Mammary epithelial cell (primary cell): Measurements from ENCODE around the gene FUT6.

ENCODE experiments used
- EZH2 ChIP-seq: IDR thresholded peaks from 2 replicates; pipeline ENCODE4 v1.6.1; 2012; ENCODE audit warnings: low read length, inconsistent platforms, borderline replicate concordance
- TF ChIP-seq, protein P1 (sequence below), 2 donors: IDR thresholded peaks in 1 of 2; conservative IDR thresholded peaks in 1 of 2; 2 replicates each; pipeline ENCODE4 v1.5.1; 2011 to 2012; ENCODE audit warnings: inconsistent platforms in 2 of 2, low read length in 2 of 2, mild to moderate bottlenecking in 2 of 2, control low read depth in 1 of 2, low read depth in 1 of 2; ENCODE audit not compliant: insufficient read depth in 1 of 2; ENCODE audit errors: extremely low read depth in 1 of 2

DNA sequence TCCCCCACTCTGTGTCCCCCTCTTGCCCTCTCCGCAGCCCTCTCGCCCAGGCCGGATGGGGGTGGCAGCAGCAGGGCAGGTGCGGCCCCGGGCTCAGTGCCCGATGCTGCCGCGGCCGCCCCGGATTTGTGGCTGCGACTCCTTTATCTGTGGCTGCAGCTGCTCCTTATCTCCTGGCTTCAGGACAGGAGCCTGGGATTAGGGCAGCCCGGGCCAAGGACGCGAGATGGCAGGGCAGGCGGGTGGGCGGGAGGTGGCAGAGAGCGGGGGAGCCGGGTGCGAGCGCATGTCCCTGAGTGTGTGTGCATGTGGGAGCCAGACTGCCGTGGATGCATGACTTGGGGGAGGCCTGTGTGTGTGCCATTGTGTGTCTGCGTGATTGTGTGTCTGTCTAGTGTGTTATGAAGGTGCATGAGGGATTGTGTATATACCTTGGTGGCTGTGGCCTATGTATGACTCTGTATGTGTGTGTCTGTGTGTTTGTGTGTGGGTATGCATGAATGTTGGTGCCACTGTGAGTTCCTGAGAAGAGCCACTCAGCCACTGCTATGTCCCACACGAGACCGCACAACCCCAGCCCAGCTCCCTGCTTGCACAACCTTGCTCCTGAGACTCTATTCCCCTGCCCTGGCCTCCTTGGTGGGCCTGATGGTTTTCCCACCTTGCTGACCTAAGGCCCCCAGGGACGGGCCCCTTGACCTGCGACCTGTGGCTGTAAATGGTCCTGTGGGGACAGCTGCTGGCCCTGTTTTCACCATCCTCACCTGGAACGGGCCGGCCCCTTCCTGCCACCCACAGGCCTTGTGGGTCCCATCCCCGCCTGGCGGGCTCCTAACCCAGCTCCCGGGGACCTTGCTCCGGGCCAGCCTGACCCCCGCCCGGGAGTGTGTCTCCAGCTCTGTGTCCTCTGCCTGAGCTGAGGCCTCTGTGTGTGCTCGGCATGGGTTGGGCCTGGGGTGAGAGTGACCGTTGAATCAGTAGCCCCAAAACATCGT lies 40.0 kb downstream of the FUT6 start:
- TF ChIP-seq, protein P1, sequence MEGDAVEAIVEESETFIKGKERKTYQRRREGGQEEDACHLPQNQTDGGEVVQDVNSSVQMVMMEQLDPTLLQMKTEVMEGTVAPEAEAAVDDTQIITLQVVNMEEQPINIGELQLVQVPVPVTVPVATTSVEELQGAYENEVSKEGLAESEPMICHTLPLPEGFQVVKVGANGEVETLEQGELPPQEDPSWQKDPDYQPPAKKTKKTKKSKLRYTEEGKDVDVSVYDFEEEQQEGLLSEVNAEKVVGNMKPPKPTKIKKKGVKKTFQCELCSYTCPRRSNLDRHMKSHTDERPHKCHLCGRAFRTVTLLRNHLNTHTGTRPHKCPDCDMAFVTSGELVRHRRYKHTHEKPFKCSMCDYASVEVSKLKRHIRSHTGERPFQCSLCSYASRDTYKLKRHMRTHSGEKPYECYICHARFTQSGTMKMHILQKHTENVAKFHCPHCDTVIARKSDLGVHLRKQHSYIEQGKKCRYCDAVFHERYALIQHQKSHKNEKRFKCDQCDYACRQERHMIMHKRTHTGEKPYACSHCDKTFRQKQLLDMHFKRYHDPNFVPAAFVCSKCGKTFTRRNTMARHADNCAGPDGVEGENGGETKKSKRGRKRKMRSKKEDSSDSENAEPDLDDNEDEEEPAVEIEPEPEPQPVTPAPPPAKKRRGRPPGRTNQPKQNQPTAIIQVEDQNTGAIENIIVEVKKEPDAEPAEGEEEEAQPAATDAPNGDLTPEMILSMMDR (conservative IDR thresholded peaks at IDR 0.05 in 1 of 2, IDR thresholded peaks at IDR 0.05 in 1 of 2; ENCODE audit: extremely low read depth in 1 of 2, insufficient read depth in 1 of 2, low read depth in 1 of 2, low read length in 2 of 2), result no peak
- no peak for TF ChIP-seq EZH2
